ENCODE measurements around the gene KIF4A. TPM values are rescaled to one million over a fixed set of nuclear protein-coding genes. Genes with fewer than 3 reads are reported as not detected.
"Not testable (repeated sequence)": the region's sequence is repeated elsewhere in the genome, so short reads cannot be mapped to it uniquely, and the experiment has no call there.

Gene KIF4A
- total RNA-seq, 2 donors from 2014 or later: 0.73 to 1.3 TPM

DNA sequence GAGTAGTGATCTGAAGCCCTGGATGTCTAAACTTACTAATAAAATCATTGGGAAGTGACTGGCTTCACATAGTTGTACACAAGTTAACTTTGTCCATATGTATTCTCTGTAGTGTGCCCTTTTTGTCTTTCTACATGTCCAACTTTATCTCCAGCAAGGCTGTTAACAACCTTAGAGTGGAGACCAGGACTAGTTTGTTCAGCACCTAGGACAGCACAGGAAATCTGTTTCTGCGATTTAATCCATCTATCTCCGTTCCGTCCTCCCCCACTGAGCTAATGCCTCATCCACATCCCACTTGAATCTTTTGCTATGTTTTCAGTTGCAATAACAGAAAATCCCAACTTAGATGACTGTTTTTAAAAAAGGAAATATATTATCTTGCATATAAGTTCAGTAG lies 25.1 kb upstream of the KIF4A start:
- no peaks in the 10 kb centered on the region for H3K27me3 ChIP-seq (replicated peaks; ENCODE audit: insufficient read depth)
- no peak overlapping the region for H3K27ac ChIP-seq
- H3K4me3 ChIP-seq: no peak overlapping the region
- H3K4me1 ChIP-seq (replicated peaks): no peaks in the 10 kb centered on the region
- WGBS: 56% methylated on average over 3 of the region's 3 CpGs
- no peaks in the 10 kb centered on the region for H3K36me3 ChIP-seq
- no peak for DNase-seq (ENCODE audit: low spot score)
- H3K9me3 ChIP-seq: no peaks in the 10 kb centered on the region
- intact Hi-C loops (cut with DNase I): no loop called here
- no peak for TF ChIP-seq CTCF (IDR thresholded peaks at IDR 0.05)
- no peak for TF ChIP-seq POLR2A (IDR thresholded peaks at IDR 0.05)
- no peak for TF ChIP-seq POLR2AphosphoS5 (IDR thresholded peaks at IDR 0.05)

- Histone ChIP-seq H3K4me1 (replicated peaks) (no peaks in the 10 kb centered on the region), H3K4me3 (no peak within 1 kb of the TSS), H3K9me3 (no peaks in the 10 kb centered on the region), H3K36me3 (no peaks in the 10 kb centered on the region), H3K27ac (no peak within 1 kb of the TSS), H3K27me3 (replicated peaks; ENCODE audit: insufficient read depth) (no peaks in the 10 kb centered on the region)
- DNase-seq (ENCODE audit: low spot score): no peak
- TF ChIP-seq POLR2A (IDR thresholded peaks at IDR 0.05): no peak
- no peak for TF ChIP-seq POLR2AphosphoS5 (IDR thresholded peaks at IDR 0.05)
- TF ChIP-seq CTCF (IDR thresholded peaks at IDR 0.05): no peak
- intact Hi-C loops (cut with DNase I): no loop called here
Measured at GRCh38 chrX:70268034-70268433, 21.9 kb upstream of the KIF4A start, which contains the start of gene ARR3. TSS of gene ARR3 (plus strand) at chrX:70268334. CDS start at chrX:70269386, 1,052 bp downstream.

GRCh38 chrX:70274029-70274428 lies 15.9 kb upstream of the KIF4A start:
- H3K4me1 ChIP-seq (replicated peaks); intact Hi-C loops (cut with DNase I); H3K36me3 ChIP-seq; DNase-seq (ENCODE audit: low spot score); H3K9me3 ChIP-seq; H3K27me3 ChIP-seq (replicated peaks; ENCODE audit: insufficient read depth); H3K27ac ChIP-seq; H3K4me3 ChIP-seq: not testable (repeated sequence)
- 77% methylated on average over 7 of the region's 7 CpGs for WGBS

- no peaks in the 10 kb centered on the region for H3K4me1 ChIP-seq (replicated peaks)
- intact Hi-C loops (cut with DNase I): no loop called here
- no peak for DNase-seq (ENCODE audit: low spot score)
- H3K9me3 ChIP-seq: no peaks in the 10 kb centered on the region
- H3K27me3 ChIP-seq (replicated peaks; ENCODE audit: insufficient read depth): no peaks in the 10 kb centered on the region
- TF ChIP-seq POLR2AphosphoS5 (IDR thresholded peaks at IDR 0.05) (no peak), CTCF (IDR thresholded peaks at IDR 0.05) (no peak), POLR2A (IDR thresholded peaks at IDR 0.05) (no peak)
- no peaks in the 10 kb centered on the region for H3K36me3 ChIP-seq
- no peak overlapping the region for H3K4me3 ChIP-seq
- WGBS: 96% methylated on average over 3 of the region's 3 CpGs
- no peak overlapping the region for H3K27ac ChIP-seq
Measured at GRCh38 chrX:70279081-70279480, 10.8 kb upstream of the KIF4A start.

DNA sequence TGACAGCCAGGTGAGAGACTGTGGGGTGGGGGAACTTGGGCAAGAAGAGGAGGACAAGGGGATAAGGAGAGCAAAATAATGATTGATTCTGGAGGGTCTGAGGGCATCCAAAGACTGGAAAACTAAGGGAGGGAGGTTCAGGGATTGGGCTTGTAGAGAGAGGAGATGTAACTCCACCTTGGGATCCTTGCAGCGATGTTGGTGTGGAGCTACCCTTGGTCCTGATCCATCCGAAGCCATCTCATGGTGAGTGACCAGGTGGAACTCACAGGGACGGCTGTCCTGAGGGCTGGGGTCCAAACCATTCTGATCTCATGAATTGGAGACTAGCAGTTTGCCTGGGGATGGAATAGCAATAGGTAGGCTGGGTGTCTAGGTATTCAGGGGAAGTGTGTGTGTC lies 9.3 kb upstream of the KIF4A start:
- Histone ChIP-seq H3K4me1 (replicated peaks) (no peaks in the 10 kb centered on the region), H3K9me3 (no peaks in the 10 kb centered on the region), H3K36me3 (no peaks in the 10 kb centered on the region), H3K27ac (no peak overlapping the region), H3K4me3 (no peak overlapping the region), H3K27me3 (replicated peaks; ENCODE audit: insufficient read depth) (no peaks in the 10 kb centered on the region)
- WGBS: 74% methylated on average over 3 of the region's 3 CpGs
- TF ChIP-seq CTCF (IDR thresholded peaks at IDR 0.05) (no peak), POLR2A (IDR thresholded peaks at IDR 0.05) (no peak), POLR2AphosphoS5 (IDR thresholded peaks at IDR 0.05) (no peak)
- intact Hi-C loops (cut with DNase I): no loop called here
- no peak for DNase-seq (ENCODE audit: low spot score)

Measured in prostate gland (tissue), 2 donors.